Colonic mucosa (tissue), 4 donors: Measurements from ENCODE around the gene SNX33. TPM values are rescaled to one million over a fixed set of nuclear protein-coding genes. Genes with fewer than 3 reads are reported as not detected.
A peak's percentile ranks its signal among the peaks of the same experiment; 100 is the strongest.

Experiments used
- DNase-seq: peaks from one replicate; pipeline ENCODE4 v3.0.0-alpha.2; 2020
- H3K27ac ChIP-seq: fragments of 200-600 bp; one replicate; pipeline ENCODE4 v1.8.0; 2021
- H3K27me3 ChIP-seq: fragments of 200-600 bp; one replicate; pipeline ENCODE4 v1.8.0; 2021
- H3K36me3 ChIP-seq: fragments of 200-600 bp; one replicate; pipeline ENCODE4 v1.8.0; 2021
- H3K4me1 ChIP-seq: fragments of 200-600 bp; one replicate; pipeline ENCODE4 v1.8.0; 2021; ENCODE audit warnings: mild to moderate bottlenecking
- H3K4me3 ChIP-seq: fragments of 200-600 bp; one replicate; pipeline ENCODE4 v1.8.0; 2021
- H3K9ac ChIP-seq, 2 donors: one replicate each; pipeline ENCODE4 v1.7.0; 2013; ENCODE audit warnings: control low read depth in 2 of 2, low read depth in 2 of 2, low read length in 2 of 2
- H3K9me3 ChIP-seq: fragments of 200-600 bp; one replicate; pipeline ENCODE4 v1.8.0; 2021
- intact Hi-C: fragments of 100-400 bp; cut with DNase I; formaldehyde crosslinking; loops from one replicate; pipeline ENCODE4 v1.14.1; 2022
- total RNA-seq, 2 donors: library from RNA; stranded (reverse); fragmentation: NEBNext Ultra II Directional in 1 of 2; extraction: Animal tissue kit (Norgen Biotek cat#: 25700) in 1 of 2; gene quantifications; one replicate each; pipeline ENCODE4 v1.2.1, GENCODE V29; 2021
- TF ChIP-seq, protein P1 (sequence below): fragments of 200-600 bp; IDR thresholded peaks from one replicate; pipeline ENCODE4 v1.8.0; 2022; ENCODE audit warnings: antibody characterized with exemption, mild to moderate bottlenecking
- donor health status: healthy.
- donor health status: DM: no; HTN: no; CAD: no.
- donor health status: DM: no; HTN: no; CAD: no.

SNX33 gene
- total RNA-seq, 2 donors from 2014 or later = 26.2 to 28.1 TPM

DNA sequence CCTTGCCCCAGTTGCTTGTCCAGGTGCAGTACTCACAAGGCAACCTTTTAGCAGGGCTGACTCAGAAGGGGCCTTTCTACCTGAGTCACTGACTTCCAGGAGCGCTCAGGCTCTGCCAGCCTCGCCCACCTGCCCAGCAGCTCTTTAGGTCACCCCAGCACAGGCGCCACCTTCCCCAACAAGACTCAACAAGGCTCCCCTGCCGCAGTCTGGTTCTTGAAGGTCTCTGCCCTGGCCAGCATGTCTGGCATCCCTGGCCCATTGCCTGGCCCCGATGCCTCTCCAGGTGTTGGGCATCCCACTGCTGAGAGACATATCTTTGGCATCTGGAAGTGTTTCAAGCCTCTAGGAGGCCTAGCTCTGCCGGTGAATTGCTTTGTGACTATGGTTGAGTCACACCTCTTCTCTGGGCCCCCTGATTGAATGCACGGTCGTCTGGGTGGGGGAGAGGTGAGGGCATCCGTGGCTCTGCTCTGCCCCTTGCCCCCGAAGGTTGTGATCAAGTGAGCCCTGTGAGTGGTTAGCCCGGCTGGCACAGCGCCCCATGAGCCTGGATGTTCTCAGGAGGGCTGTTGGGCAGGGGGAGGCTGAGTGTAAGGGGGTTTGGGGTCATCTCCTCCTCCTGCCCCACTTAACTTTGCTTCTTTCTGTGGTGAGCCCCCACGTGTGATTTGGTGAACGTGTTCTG, 21.6 kb downstream of the SNX33 start:
- no peak for DNase-seq
- no peaks in the 10 kb centered on the region for H3K9me3 ChIP-seq
- intact Hi-C loops = no loop called here
- no peak overlapping the region for H3K27ac ChIP-seq
- H3K36me3 ChIP-seq = no peaks in the 10 kb centered on the region
- no peak overlapping the region for H3K4me3 ChIP-seq
- no peak overlapping the region for H3K9ac ChIP-seq
- TF ChIP-seq, protein P1, sequence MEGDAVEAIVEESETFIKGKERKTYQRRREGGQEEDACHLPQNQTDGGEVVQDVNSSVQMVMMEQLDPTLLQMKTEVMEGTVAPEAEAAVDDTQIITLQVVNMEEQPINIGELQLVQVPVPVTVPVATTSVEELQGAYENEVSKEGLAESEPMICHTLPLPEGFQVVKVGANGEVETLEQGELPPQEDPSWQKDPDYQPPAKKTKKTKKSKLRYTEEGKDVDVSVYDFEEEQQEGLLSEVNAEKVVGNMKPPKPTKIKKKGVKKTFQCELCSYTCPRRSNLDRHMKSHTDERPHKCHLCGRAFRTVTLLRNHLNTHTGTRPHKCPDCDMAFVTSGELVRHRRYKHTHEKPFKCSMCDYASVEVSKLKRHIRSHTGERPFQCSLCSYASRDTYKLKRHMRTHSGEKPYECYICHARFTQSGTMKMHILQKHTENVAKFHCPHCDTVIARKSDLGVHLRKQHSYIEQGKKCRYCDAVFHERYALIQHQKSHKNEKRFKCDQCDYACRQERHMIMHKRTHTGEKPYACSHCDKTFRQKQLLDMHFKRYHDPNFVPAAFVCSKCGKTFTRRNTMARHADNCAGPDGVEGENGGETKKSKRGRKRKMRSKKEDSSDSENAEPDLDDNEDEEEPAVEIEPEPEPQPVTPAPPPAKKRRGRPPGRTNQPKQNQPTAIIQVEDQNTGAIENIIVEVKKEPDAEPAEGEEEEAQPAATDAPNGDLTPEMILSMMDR = no peak
- no peaks in the 10 kb centered on the region for H3K27me3 ChIP-seq
- H3K4me1 ChIP-seq = peaks cover 11% of the 10 kb centered on the region

DNA sequence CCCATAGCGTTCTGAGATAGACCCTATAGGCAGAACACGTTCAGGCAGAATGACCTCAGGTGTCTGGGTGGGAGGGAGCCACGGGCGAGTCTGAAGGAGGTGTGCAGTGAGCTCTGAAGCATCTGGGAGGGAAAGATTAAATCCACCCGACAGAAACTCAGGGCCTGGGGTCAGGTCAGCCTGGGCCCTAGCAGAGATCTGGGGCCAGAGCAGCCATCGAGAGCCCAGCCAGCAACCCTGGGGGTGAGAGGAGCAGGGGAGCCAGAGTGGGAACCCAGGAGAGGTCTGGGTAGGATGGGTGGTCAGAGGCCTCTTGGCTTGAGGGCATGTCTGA, 22.1 kb downstream of the SNX33 start:
- Histone ChIP-seq H3K4me1 (peaks cover 11% of the 10 kb centered on the region), H3K9ac (no peak overlapping the region), H3K27ac (no peak overlapping the region), H3K4me3 (no peak overlapping the region), H3K27me3 (no peaks in the 10 kb centered on the region), H3K9me3 (no peaks in the 10 kb centered on the region), H3K36me3 (no peaks in the 10 kb centered on the region)
- TF ChIP-seq, protein P1 = no peak
- intact Hi-C loops = no loop called here
- no peak for DNase-seq

DNA sequence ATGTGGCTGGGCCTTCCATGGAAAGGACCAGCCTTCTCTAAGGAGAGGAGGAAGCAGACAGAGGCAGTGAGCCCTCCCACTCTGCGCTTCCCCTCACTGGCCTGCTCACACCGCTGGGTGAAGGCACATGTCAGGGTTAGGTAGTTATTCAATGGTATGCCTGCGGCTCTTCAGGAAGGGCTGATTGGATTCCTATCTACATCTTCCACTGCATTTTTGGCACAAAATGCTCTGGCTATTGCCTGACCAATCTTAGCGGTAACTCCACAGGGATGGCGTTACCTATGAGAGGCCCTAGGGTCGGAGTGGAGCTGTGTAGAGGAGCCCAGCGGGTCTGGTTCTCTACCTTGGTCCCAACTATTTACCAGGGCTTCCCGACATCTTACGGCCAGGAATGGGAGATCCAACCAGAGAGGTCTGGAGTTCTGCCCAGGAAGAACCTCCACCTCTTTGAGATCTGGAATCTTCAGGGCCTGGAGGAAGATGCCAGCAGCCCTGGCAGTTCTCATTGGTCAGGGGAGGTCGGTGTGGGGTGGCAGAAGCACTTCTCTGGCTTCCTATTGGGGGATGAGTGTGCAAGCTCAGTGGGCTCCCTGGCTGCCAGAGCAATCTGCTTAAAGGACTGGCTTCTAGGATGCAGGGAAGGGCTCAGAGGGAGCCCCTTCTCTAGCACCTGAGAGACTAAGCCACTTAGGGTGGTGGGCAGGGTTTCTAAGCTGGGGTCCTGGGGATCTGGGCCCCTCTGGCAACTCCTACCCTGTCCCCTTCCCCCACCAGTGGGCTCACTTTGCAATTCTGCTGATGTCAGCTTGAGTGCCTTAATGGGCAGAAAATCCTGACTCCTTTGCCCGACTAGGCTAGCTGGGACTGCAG, 24.3 kb downstream of the SNX33 start:
- no peak overlapping the region for H3K4me3 ChIP-seq
- H3K27ac ChIP-seq = no peak overlapping the region
- H3K9ac ChIP-seq = no peak overlapping the region
- H3K4me1 ChIP-seq = peaks cover 5% of the 10 kb centered on the region
- H3K27me3 ChIP-seq = no peaks in the 10 kb centered on the region
- TF ChIP-seq, protein P1 = no peak
- no peaks in the 10 kb centered on the region for H3K36me3 ChIP-seq
- no peak for DNase-seq
- H3K9me3 ChIP-seq = no peaks in the 10 kb centered on the region
- intact Hi-C loops = no loop called here

DNA sequence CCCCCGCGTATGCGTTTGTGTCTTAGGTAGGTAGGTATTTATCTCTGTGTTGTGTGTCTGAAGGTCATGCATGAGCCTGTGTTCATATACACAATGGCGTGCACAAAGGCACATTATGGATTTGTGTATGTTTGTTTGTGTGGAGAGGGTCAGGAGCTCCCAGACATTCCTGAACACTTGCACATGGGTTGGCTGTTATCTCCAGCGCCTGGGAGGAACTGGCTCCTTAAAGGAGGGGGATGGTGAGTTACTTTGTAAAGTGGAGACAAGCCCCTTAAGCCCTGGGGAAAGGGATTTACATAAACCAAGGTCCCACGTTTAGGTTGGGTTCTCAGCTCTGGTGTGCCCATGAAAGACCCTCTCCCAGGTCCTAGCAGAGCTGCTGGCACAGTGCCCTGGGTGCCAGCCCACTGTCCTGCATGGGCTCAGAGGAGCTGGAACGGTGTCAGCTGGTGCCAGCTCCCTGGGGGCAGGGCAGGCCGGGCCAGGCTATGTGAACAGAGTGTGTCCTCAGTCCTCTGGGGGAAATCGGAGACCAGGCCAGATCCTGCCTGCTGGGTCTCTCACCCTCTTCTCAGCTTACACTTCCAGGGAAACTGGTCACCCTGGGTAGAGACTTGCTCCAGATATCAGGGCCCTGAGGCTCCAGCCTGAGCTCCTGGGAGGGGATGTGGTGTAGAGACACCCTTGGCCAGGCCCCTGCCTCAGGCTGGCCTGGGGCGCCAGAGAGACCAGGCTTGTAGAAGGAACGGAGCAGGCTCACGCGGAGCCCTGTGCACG, 25.1 kb downstream of the SNX33 start:
- no peak for DNase-seq
- peak overlapping the region; percentile 40 for H3K27ac ChIP-seq
- no peaks in the 10 kb centered on the region for H3K4me1 ChIP-seq
- no peaks in the 10 kb centered on the region for H3K27me3 ChIP-seq
- H3K9ac ChIP-seq = peak overlapping the region in 1 of 2 donors; percentile 14
- no peaks in the 10 kb centered on the region for H3K9me3 ChIP-seq
- intact Hi-C loops = no loop called here
- no peaks in the 10 kb centered on the region for H3K36me3 ChIP-seq
- H3K4me3 ChIP-seq = no peak overlapping the region
- TF ChIP-seq, protein P1 = no peak

DNA sequence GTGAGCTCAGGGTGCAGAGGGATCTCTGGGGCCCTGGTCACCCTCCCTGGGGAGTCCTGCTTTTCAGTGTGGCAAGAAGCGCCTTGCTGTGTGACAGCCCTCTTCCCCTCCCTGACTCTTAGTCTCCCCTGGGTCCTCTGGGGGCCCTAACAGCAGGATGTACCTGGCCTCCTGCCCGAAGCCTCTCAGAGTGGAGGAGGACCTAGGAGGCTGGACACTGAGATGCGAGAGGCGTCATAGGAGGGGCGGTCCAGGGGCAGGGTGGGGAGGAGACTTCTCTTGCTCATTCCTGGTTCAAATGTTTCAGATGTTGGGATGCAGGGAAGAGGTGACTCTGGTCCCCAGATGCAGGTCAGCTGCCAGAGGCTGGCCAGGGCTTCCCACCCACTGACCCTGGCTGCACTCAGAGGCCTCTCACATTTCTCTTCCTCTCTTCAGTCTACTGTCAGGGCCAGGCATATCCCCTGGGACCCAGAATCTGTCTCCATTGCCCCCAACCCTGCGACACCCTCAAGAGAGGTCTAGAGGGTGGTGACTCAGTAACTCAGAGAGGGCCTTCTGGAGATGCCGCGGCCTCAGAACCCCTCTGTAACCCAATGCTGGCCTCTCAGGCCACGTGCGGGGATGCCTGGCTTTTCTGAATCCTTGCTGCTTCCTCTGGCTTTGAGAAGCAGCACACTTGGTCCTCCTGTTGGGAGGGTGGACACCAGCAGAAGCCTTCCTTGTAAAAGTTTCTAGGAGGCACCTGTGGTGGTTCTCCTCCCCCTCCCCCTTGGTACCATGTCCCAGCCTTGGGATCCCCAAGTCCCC, 25.9 kb downstream of the SNX33 start:
- Histone ChIP-seq H3K4me3 (no peak overlapping the region), H3K36me3 (no peaks in the 10 kb centered on the region), H3K27me3 (no peaks in the 10 kb centered on the region), H3K9ac (peak overlapping the region in 1 of 2 donors; percentile 14), H3K4me1 (no peaks in the 10 kb centered on the region), H3K9me3 (no peaks in the 10 kb centered on the region), H3K27ac (peak overlapping the region; percentile 40)
- DNase-seq = peak; percentile 69
- TF ChIP-seq, protein P1 = no peak
- intact Hi-C loops = no loop called here
